Activated CD4-positive, alpha-beta memory T cell treated with anti-CD3 and anti-CD28 coated beads, Interleukin-2, amount 10 ng/mL, durations not matched to agents 7 days and 5 days (primary cell): ENCODE data around the gene SMPDL3A. TPM values are rescaled to one million over a fixed set of nuclear protein-coding genes. Genes with fewer than 3 reads are reported as not detected.

Experiments
- CTCF ChIA-PET: fragments of 350-600 bp; sonication (Branson Sonifier 250); formaldehyde crosslinking; loops from one replicate; lab custom pipeline; 2021; ENCODE audit warnings: antibody characterized with exemption, inconsistent platforms; lab: Charles Lee
- POLR2A ChIA-PET: fragments of 350-600 bp; sonication (Branson Sonifier 250); formaldehyde crosslinking; loops from one replicate; lab custom pipeline; 2021; ENCODE audit warnings: antibody characterized with exemption; lab: Charles Lee
- DNase-seq: peaks from one replicate; pipeline ENCODE4 v3.0.0-alpha.2; 2020
- H3K27ac Mint-ChIP-seq: one replicate; pipeline ENCODE4 v1.8.0; 2021; ENCODE audit warnings: mild to moderate bottlenecking, mixed read lengths
- H3K27me3 Mint-ChIP-seq: one replicate; pipeline ENCODE4 v1.8.0; 2021; ENCODE audit warnings: mixed read lengths
- H3K36me3 Mint-ChIP-seq: one replicate; pipeline ENCODE4 v1.8.0; 2021; ENCODE audit warnings: low read depth, mixed read lengths
- H3K4me1 Mint-ChIP-seq: one replicate; pipeline ENCODE4 v1.8.0; 2021; ENCODE audit warnings: mixed read lengths
- H3K4me3 Mint-ChIP-seq: one replicate; pipeline ENCODE4 v1.8.0; 2021; ENCODE audit warnings: mild to moderate bottlenecking, mixed read lengths
- H3K9me3 Mint-ChIP-seq: one replicate; pipeline ENCODE4 v1.8.0; 2021; ENCODE audit warnings: mixed read lengths
- total RNA-seq, 2 experiments: library from RNA; stranded (reverse); gene quantifications; one replicate each; pipeline ENCODE4 v1.2.3, GENCODE V29; 2021

Gene SMPDL3A
- total RNA-seq, 2 experiments from 2014 or later, result 0.13 TPM; not detected in 1

DNA sequence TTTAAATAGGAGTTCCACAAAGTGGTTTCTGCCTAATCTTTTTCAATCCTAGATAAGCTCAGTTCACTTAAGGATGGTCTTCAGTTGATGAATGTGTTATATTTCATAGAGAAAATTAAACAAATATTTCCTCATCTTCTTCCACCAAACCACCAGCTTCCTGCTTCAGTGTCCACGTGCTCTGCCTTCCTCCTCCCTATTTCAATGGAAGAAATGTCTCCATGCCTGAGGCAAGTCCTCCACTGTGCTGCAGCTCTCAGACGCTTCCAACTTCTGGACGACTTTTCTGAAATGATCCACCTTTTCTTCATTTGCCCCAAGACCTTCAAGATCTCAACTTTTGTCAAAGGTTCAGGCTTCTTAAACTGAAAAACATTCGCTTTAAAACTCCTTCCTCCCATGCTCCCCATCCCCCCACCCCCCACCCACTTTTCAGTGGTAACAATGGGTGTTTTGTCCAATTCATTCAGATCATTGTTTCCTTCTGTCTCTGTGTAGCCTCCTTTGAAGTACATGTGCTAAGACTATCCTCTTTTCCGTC lies 34.8 kb upstream of the SMPDL3A start:
- Mint-ChIP-seq H3K9me3 (no peaks in the 10 kb centered on the region), H3K27ac (no peak overlapping the region), H3K4me1 (peaks cover 11% of the 10 kb centered on the region), H3K4me3 (no peak overlapping the region), H3K27me3 (no peaks in the 10 kb centered on the region), H3K36me3 (no peaks in the 10 kb centered on the region)
- ChIA-PET CTCF (no interaction called here), POLR2A (no interaction called here)
- no peak for DNase-seq

DNA sequence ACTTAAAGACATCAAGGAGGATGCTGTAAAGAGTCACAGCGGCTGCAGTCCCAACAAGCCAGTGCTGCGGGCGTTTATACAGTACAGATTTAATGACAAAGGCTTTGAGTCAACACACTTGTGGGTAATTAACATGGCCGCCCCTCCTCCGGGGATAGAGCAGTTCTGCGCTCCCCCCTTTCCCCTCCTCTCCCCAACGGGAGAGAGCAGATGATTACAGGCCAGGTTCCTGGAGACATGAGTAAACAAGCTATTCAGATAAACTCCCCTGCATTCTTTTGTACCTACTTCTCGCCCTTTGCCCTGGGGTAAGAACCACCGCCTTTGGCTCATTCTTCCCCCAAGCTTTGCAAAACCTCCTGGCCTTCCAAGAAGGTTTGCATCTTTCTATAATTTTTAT lies 33.2 kb upstream of the SMPDL3A start:
- Mint-ChIP-seq H3K4me1 (peaks cover 9% of the 10 kb centered on the region), H3K36me3 (no peaks in the 10 kb centered on the region), H3K27ac (no peak overlapping the region), H3K9me3 (no peaks in the 10 kb centered on the region), H3K4me3 (no peak overlapping the region), H3K27me3 (no peaks in the 10 kb centered on the region)
- ChIA-PET POLR2A (no interaction called here), CTCF (no interaction called here)
- no peak for DNase-seq

DNA sequence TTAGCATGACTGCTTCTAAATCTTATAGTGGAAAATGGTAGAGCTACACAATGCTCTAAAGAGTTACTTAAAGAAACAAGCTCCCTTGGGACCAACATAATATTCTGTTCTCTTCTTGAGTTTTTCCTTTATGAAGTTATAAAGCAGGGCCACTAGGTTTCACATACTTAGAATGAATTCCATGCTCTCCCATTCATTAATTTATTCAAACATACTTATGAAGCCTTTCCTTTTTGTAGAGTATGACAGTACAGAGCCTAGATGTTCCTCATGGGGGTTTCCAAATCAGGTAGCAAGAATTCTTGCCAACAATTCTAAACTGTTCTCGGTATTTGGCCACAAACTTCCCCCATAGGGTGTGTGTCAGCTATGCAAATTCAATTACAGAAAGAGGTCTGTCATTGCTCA lies 30.1 kb upstream of the SMPDL3A start:
- Mint-ChIP-seq H3K9me3 (no peaks in the 10 kb centered on the region), H3K4me1 (peaks cover 1% of the 10 kb centered on the region), H3K36me3 (no peaks in the 10 kb centered on the region), H3K27me3 (no peaks in the 10 kb centered on the region), H3K27ac (no peak overlapping the region), H3K4me3 (no peak overlapping the region)
- ChIA-PET POLR2A (no interaction called here), CTCF (interaction anchor here (1.2 kb wide), 1 partner anchor 27 kb away, joined by 4 read pairs; no protein-coding TSS in a partner anchor)
- DNase-seq, result no peak

DNA sequence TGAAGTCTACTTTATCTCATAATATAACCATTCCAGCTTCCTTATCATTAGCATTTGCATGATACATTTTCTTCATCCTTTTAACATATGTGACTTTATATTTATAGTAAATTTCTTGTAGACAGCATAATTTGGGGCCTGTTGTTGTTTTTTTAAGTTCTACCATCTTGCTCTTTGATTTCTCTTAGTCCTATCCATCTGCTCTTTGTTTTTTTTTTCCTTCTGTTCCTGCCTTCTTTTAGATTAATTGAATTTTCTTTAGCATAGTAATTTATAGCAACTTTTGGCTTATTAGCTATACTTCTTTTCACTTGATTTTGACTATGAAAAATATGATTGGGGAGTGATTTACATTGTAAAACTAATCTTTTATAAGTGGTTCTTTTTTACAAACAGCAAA lies 28.7 kb upstream of the SMPDL3A start:
- Mint-ChIP-seq H3K4me1 (no peaks in the 10 kb centered on the region), H3K9me3 (no peaks in the 10 kb centered on the region), H3K27ac (no peak overlapping the region), H3K4me3 (no peak overlapping the region), H3K36me3 (no peaks in the 10 kb centered on the region), H3K27me3 (no peaks in the 10 kb centered on the region)
- ChIA-PET POLR2A (no interaction called here), CTCF (no interaction called here)
- DNase-seq, result no peak

GRCh38 chr6:122766256-122766655 lies 22.8 kb upstream of the SMPDL3A start:
- Mint-ChIP-seq H3K9me3 (no peaks in the 10 kb centered on the region), H3K4me3 (no peak overlapping the region), H3K4me1 (no peaks in the 10 kb centered on the region), H3K27me3 (peaks cover 1% of the 10 kb centered on the region), H3K36me3 (no peaks in the 10 kb centered on the region), H3K27ac (no peak overlapping the region)
- no peak for DNase-seq
- ChIA-PET CTCF (no interaction called here), POLR2A (no interaction called here)

- Mint-ChIP-seq H3K9me3 (no peaks in the 10 kb centered on the region), H3K4me3 (no peak overlapping the region), H3K27me3 (peaks cover 3% of the 10 kb centered on the region), H3K36me3 (no peaks in the 10 kb centered on the region), H3K4me1 (no peaks in the 10 kb centered on the region), H3K27ac (no peak overlapping the region)
- no peak for DNase-seq
- ChIA-PET POLR2A (no interaction called here), CTCF (no interaction called here)
Observed at GRCh38 chr6:122770835-122771601, 18.0 kb upstream of the SMPDL3A start.

DNA sequence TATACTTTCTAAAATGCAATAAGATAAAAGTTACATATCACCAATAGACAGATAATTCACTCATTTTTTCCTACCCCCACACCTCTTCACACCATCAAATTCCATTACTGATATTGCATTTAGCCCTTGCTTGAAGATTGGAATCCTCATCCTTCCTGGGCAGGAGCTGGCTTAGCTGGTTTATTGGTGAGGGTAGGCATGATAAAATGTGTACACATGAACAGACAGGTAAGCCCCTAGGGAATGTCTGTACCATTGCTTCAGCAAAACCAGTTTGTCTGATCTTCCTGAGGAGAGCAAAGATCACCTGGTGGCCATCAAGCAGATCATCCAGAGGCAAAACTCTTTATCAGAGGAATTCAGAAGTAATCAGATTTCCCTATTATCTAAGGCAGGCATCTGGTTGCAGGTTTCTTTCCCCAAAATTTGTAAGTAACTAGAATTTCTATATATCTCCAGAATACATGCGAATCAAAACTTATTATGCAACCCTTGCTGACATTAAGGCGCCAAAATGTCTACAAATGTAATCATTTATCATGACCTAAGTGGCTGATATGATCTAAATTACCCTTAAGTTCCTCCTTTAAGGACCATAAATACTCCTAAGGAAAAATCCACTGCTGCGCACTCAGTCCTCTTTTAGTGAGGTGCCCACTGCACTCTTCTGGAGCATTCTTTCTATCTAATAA lies 16.2 kb upstream of the SMPDL3A start:
- no peak for DNase-seq
- H3K4me1 Mint-ChIP-seq, result no peaks in the 10 kb centered on the region
- CTCF ChIA-PET, result no interaction called here
- peaks cover 3% of the 10 kb centered on the region for H3K27me3 Mint-ChIP-seq
- no peak overlapping the region for H3K4me3 Mint-ChIP-seq
- H3K27ac Mint-ChIP-seq, result no peak overlapping the region
- no peaks in the 10 kb centered on the region for H3K9me3 Mint-ChIP-seq
- POLR2A ChIA-PET, result no interaction called here
- no peaks in the 10 kb centered on the region for H3K36me3 Mint-ChIP-seq

- Mint-ChIP-seq H3K9me3 (no peaks in the 10 kb centered on the region), H3K4me3 (no peak overlapping the region)
- CTCF ChIA-PET, result no interaction called here
Observed at GRCh38 chr6:122775975-122776374, 13.1 kb upstream of the SMPDL3A start.

DNA sequence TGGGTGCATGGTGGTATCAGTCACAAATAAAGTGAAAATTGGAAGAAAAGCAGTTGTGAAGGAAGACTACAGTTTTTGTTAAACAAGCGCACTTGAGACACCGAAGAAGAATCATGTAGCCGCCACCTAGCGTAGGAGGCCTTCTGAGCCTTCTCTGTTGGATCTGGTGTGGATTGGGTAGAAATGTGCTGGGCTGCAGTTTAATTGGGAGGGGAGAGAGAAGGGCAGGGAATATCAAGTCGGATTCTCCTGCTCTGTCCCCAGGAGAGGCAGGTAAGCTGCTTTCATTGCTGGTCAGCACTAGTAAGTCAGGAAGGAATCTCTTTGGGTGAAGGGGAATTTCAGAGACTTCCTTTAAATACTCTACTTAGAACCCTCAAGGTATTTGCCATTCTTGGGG lies 10.8 kb upstream of the SMPDL3A start:
- no peaks in the 10 kb centered on the region for H3K36me3 Mint-ChIP-seq
- H3K4me3 Mint-ChIP-seq, result no peak overlapping the region
- DNase-seq, result no peak
- CTCF ChIA-PET, result no interaction called here
- H3K4me1 Mint-ChIP-seq, result no peaks in the 10 kb centered on the region
- H3K9me3 Mint-ChIP-seq, result no peaks in the 10 kb centered on the region
- no peaks in the 10 kb centered on the region for H3K27me3 Mint-ChIP-seq
- H3K27ac Mint-ChIP-seq, result no peak overlapping the region
- POLR2A ChIA-PET, result no interaction called here

More at GRCh38 chr6:122775975-122776374, 13.1 kb upstream of the SMPDL3A start:
- Mint-ChIP-seq H3K4me1 (no peaks in the 10 kb centered on the region), H3K27me3 (peaks cover 2% of the 10 kb centered on the region), H3K36me3 (no peaks in the 10 kb centered on the region), H3K27ac (no peak overlapping the region)
- POLR2A ChIA-PET, result no interaction called here
- DNase-seq, result no peak

DNA sequence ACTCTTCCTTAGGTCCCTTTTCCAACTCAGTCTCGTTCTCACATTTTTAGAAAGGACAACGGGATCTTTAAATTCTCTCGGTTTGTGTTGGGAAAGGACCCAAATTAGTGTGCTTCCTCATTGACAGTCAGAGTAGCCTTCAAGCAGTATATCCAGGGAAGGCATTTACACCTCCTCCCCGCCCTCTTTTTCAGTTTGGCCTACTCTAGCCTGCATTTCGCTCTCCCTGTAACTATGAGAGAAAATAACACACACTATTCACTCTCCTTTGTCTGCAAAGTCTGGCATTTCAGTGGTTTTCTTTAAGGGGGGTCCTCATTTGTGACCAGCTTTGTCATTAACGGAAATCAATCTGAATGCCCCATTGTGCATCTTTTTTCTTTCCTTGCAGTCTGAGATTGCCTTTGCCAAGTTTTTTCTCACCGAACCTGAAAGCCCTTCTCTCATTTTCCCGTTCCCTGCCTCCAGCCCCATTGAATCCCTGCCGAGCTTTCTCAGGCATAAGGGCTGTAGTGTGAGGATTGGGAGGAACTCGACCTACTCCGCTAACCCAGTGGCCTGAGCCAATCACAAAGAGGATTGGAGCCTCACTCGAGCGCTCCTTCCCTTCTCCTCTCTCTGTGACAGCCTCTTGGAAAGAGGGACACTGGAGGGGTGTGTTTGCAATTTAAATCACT lies 9.9 kb upstream of the SMPDL3A start:
- POLR2A ChIA-PET, result no interaction called here
- CTCF ChIA-PET, result no interaction called here
- DNase-seq, result no peak
- Mint-ChIP-seq H3K36me3 (no peaks in the 10 kb centered on the region), H3K27ac (no peak overlapping the region), H3K4me1 (no peaks in the 10 kb centered on the region), H3K9me3 (no peaks in the 10 kb centered on the region), H3K4me3 (no peak overlapping the region), H3K27me3 (peaks cover 3% of the 10 kb centered on the region)

- CTCF ChIA-PET, result no interaction called here
- no peaks in the 10 kb centered on the region for H3K36me3 Mint-ChIP-seq
- DNase-seq, result no peak
- no peak within 1 kb of the TSS for H3K4me3 Mint-ChIP-seq
- no peak within 1 kb of the TSS for H3K27ac Mint-ChIP-seq
- POLR2A ChIA-PET, result no interaction called here
- no peaks in the 10 kb centered on the region for H3K4me1 Mint-ChIP-seq
- H3K9me3 Mint-ChIP-seq, result no peaks in the 10 kb centered on the region
- peaks cover 3% of the 10 kb centered on the region for H3K27me3 Mint-ChIP-seq
Observed at GRCh38 chr6:122779667-122780066, 9.4 kb upstream of the SMPDL3A start, which contains the start of gene FABP7. Gene FABP7, plus strand, starts transcription at chr6:122779716. Its CDS starts 79 bp downstream, at chr6:122779795.

- Mint-ChIP-seq H3K4me3 (no peak overlapping the region), H3K9me3 (no peaks in the 10 kb centered on the region), H3K36me3 (no peaks in the 10 kb centered on the region), H3K4me1 (no peaks in the 10 kb centered on the region), H3K27ac (no peak overlapping the region), H3K27me3 (peaks cover 3% of the 10 kb centered on the region)
- no peak for DNase-seq
- ChIA-PET CTCF (no interaction called here), POLR2A (no interaction called here)
Observed at GRCh38 chr6:122780114-122780513, 8.9 kb upstream of the SMPDL3A start.

GRCh38 chr6:122781716-122782115 lies 7.3 kb upstream of the SMPDL3A start:
- H3K4me3 Mint-ChIP-seq, result no peak overlapping the region
- ChIA-PET POLR2A (no interaction called here), CTCF (interaction anchor here (0.7 kb wide), 1 partner anchor 16 kb away, joined by 4 read pairs; no protein-coding TSS in a partner anchor)
- no peaks in the 10 kb centered on the region for H3K9me3 Mint-ChIP-seq
- peaks cover 7% of the 10 kb centered on the region for H3K27me3 Mint-ChIP-seq
- no peaks in the 10 kb centered on the region for H3K4me1 Mint-ChIP-seq
- DNase-seq, result no peak
- H3K36me3 Mint-ChIP-seq, result no peaks in the 10 kb centered on the region
- H3K27ac Mint-ChIP-seq, result no peak overlapping the region
